GM19452 (cell line): ENCODE data around the gene NFX1.
"Not testable (repeated sequence)": the region's sequence is repeated elsewhere in the genome, so short reads cannot be mapped to it uniquely, and the experiment has no call there.

Source experiments
- ATAC-seq: cut with Tn5 transposase; IDR thresholded peaks from one replicate; pipeline ENCODE4 v1.9.1; 2021; ENCODE audit not compliant: unreplicated experiment

Gene NFX1

GRCh38 chr9:33385979-33386640 is 95.8 kb downstream of the NFX1 start:
- not testable (repeated sequence) for ATAC-seq

- not testable (repeated sequence) for ATAC-seq
Observed at GRCh38 chr9:33386641-33386996, 96.3 kb downstream of the NFX1 start.

- not testable (repeated sequence) for ATAC-seq
Observed at GRCh38 chr9:33386998-33387397, 96.7 kb downstream of the NFX1 start.

- ATAC-seq = no peak
Observed at GRCh38 chr9:33388110-33388994, 98.0 kb downstream of the NFX1 start.

GRCh38 chr9:33391111-33391771 is 100.9 kb downstream of the NFX1 start:
- ATAC-seq = not testable (repeated sequence)

- ATAC-seq = not testable (repeated sequence)
Observed at GRCh38 chr9:33392591-33393021, 102.3 kb downstream of the NFX1 start.

- ATAC-seq = no peak
Observed at GRCh38 chr9:33393581-33393980, 103.3 kb downstream of the NFX1 start.

GRCh38 chr9:33393986-33394385 is 103.7 kb downstream of the NFX1 start:
- ATAC-seq = not testable (repeated sequence)

- not testable (repeated sequence) for ATAC-seq
Observed at GRCh38 chr9:33395159-33395879, 105.0 kb downstream of the NFX1 start.

- ATAC-seq = not testable (repeated sequence)
Observed at GRCh38 chr9:33397801-33398200, 107.5 kb downstream of the NFX1 start.

- ATAC-seq = not testable (repeated sequence)
Observed at GRCh38 chr9:33399047-33399446, 108.7 kb downstream of the NFX1 start.

GRCh38 chr9:33401809-33402208 is 111.5 kb downstream of the NFX1 start:
- ATAC-seq = not testable (repeated sequence)

GRCh38 chr9:33402371-33402770 is 112.1 kb downstream of the NFX1 start, which contains the start of gene AQP7:
AQP7 (minus strand) TSS chr9:33402568; CDS start chr9:33401262, 1,306 bp downstream.
- not testable (repeated sequence) for ATAC-seq

- ATAC-seq = no peak
Observed at GRCh38 chr9:33403941-33404787, 113.8 kb downstream of the NFX1 start.

- no peak for ATAC-seq
Observed at GRCh38 chr9:33404788-33405362, 114.6 kb downstream of the NFX1 start.

- no peak for ATAC-seq
Observed at GRCh38 chr9:33407061-33407460, 116.7 kb downstream of the NFX1 start.

- no peak for ATAC-seq
Observed at GRCh38 chr9:33408087-33408486, 117.8 kb downstream of the NFX1 start.

GRCh38 chr9:33414268-33414667 is 124.0 kb downstream of the NFX1 start:
- ATAC-seq = no peak

GRCh38 chr9:33414889-33415500 is 124.7 kb downstream of the NFX1 start:
- ATAC-seq = no peak
